ENCODE data around the gene GZMA. TPM values are rescaled to one million over a fixed set of nuclear protein-coding genes. Genes with fewer than 3 reads are reported as not detected.
"Not testable (repeated sequence)": the region's sequence is repeated elsewhere in the genome, so short reads cannot be mapped to it uniquely, and the experiment has no call there.

Gene GZMA
- total RNA-seq (2014; rRNA removed; shearing (Covaris generic)) = not detected in 2 replicates

DNA sequence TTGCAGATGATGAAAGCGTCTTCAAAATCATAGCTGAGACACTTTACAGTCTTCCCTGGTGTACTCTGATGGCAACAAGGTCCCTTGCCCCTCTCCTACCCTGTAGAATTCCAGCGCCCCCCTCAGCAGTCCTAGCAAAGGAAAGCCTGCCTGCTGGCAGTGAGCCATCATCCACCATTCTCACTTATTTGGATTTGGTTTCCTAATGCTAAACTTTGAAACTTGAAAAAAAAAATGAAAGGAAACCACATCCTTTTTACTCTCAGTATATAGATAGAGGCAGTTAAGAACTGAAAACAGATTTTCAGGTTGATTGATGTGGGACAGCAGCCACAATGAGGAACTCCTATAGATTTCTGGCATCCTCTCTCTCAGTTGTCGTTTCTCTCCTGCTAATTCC is at the start of gene GZMA:
Gene GZMA (plus strand): TSS at position 299 of the 400 bp plus-strand sequence. CDS start 37 bp downstream, at position 336.
- no peak for DNase-seq (ENCODE audit: low spot score)

DNA sequence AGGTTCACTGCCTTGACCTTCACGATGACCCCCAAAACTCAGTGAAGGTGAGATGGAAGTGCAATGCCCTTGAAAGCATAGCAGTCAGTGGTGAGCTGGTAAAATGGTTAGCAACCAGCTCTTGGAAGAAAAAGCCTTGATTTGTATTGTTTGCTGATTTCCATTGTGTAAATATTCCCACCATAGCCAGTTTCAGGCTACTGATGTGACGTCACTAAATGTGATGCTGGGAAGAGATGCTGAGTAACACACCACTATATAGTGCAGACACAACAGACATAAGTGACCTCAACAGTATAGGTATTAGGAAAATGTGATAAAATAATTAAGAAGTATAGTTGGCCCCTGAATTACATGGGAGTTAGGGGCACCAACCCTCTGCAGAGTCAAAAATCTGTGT is 47.3 kb upstream of the GZMA start:
- no peak for DNase-seq (ENCODE audit: low spot score)
- in situ Hi-C loops (cut with HindIII; ENCODE audit: low sequenced_read_pairs) = no loop called here

More for the DNA sequence above, at the start of gene GZMA:
- in situ Hi-C loops (cut with HindIII; ENCODE audit: low sequenced_read_pairs) = no loop called here

DNA sequence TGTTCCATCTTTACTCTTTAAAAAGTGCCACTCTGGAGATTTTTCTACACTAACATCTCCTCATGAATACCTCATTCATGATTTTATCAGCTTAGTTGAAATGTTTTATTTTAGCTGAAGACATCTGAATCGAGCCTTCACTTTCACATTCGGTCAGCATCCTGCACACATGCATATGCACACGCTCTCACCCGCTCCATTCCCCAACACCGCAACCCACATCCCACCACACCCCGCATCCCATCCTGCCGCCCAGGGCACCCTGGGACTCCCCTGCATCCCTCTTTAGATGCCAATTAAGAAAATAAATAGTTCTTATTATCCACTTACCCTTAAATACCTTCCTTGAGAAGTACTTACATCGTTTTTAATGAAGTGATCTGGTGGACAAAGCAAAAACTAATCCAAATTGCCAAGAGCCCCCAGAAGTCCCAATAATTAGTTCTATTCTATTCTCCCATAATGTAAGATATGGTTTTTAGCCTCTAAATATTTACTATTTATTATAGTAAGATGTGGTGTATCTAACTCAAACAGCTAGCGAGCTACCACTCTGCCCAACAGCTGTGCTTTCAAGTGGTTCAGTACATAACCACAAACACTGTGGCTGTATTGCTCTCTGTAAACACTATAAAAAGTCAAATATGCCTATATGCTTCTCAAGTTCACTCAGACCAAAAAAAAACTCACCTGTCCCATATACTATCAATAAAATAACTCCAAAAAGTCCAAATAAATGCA is 40.2 kb upstream of the GZMA start:
- in situ Hi-C loops (cut with HindIII; ENCODE audit: low sequenced_read_pairs) = no loop called here
- DNase-seq (ENCODE audit: low spot score) = no peak

DNA sequence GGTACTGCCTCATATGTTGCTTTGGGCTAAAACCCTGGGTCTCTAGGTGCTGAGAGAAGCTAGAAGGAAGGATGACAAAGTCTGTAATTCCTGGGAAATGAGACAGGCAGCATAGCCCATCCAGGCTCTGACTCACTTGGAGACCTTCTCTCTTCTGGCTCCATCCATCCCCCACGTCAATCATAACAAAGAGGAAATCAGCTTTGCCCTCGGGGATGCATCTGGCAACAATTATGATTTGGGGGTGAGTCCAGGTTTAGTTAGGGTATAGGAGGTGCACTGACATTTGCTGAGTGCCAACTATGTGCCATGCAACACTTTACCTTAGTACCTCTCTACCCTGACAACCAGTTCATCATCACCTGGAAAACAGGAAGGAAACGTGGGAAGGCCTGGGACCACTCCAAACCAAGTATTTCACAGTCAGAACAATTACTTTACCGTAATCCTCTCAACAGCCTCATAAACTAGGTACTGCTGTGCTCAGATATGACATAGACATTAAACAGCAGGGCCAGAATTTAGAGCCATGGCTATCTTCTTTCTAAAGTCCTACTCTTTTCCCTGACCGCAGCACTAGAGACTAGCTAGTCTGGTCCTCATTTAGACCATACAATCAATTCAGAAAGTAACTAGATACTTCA is 39.1 kb upstream of the GZMA start:
- DNase-seq (ENCODE audit: low spot score) = no peak
- in situ Hi-C loops (cut with HindIII; ENCODE audit: low sequenced_read_pairs) = no loop called here

DNA sequence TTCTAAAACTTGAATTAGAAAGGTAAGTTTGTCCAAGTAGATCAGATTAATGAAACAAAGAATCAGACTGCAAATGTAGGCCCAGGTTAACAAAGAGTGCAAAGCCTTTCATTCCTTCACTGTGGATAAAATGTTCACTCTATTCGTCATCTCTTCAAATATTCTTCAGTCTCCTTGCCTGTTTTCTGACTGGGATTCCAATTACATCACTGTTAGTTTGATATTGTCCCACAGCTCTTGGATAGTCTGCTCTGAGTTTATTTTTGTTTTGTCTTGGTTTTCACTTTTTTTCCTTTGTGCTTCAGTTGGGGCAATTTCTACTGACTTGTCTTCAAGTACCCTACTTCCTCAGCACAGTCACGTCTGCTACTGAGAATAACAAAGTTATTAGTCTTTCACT is 38.5 kb upstream of the GZMA start:
- in situ Hi-C loops (cut with HindIII; ENCODE audit: low sequenced_read_pairs) = no loop called here

DNA sequence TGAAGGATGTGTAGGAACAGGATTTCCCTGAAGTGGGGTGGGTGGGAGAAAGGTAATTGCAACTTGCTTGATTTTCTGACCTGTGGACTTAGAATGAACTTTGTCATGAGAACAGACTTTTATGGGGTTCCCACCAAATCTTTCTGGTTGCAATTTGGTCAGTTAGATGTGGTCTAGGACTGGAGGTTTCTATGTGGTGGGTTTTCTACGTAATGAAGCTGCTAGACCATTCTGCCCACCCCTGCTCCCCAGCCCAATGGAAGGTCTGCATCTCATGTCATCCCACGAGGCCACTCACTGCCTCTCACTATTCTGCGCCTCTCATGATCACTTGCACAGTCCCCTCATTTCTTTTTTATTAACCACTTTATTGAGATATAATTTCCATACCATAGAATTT is 37.9 kb upstream of the GZMA start:
- in situ Hi-C loops (cut with HindIII; ENCODE audit: low sequenced_read_pairs) = no loop called here
- DNase-seq (ENCODE audit: low spot score) = no peak

More for the DNA sequence above, 38.5 kb upstream of the GZMA start:
- DNase-seq (ENCODE audit: low spot score) = no peak

DNA sequence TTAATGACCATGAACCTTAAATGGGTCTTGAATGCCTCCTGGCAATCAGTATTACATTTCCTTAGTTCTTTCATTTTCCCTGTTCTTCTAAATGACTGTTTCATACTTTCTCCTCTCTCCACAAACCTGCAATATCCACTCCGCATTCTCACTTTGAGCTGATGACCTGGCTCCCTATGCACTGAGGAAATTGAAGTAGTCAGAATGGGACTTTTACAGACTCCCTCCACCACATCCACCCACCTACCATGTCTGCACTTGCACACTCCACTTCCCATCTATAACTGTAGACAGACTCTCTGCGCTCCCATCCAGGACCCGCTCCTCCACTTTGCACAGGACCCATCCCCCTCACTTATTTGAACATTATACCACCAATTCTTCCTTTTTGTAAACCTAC is 36.2 kb upstream of the GZMA start:
- in situ Hi-C loops (cut with HindIII; ENCODE audit: low sequenced_read_pairs) = no loop called here

DNA sequence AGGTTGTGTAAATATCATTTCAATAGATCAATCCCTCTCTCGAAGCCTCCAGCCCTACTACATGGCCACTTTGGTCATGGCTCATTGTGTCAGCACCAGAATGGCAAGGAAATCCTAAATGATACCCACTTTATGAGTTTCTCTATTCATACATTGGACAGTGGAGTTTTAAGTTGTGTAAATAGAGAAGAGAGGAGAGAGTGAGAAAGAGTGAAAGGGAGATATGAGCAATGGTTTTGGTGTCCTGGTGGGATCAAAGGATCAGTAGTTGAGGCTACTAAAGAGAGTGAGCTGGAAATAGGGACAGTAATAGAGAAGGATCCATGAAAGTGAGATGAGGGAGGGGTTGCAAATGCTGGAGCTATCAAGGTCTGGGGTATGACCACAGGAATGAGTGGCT is 31.5 kb upstream of the GZMA start:
- in situ Hi-C loops (cut with HindIII; ENCODE audit: low sequenced_read_pairs) = no loop called here
- DNase-seq (ENCODE audit: low spot score) = no peak

More for the DNA sequence above, 36.2 kb upstream of the GZMA start:
- DNase-seq (ENCODE audit: low spot score) = no peak

DNA sequence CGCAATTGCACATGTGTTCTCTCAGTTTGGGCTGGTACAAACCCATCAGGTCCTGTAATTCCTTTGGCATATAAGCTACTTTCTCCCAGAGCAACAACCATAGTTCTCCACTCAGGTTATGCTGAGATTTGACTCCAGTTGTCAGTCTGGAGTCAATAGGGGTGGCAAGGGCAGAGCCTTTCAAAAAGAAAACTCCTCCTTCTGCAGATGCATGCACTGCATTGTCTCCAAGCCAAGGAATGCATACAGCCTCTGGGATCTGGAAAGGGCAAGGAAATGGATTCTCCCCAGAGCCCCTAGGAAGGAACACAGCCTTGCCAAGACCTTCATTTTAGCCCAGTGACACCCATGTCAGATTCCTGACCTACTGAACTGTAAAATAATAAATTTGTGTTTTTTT is 31.0 kb upstream of the GZMA start:
- in situ Hi-C loops (cut with HindIII; ENCODE audit: low sequenced_read_pairs) = no loop called here
- DNase-seq (ENCODE audit: low spot score) = no peak

DNA sequence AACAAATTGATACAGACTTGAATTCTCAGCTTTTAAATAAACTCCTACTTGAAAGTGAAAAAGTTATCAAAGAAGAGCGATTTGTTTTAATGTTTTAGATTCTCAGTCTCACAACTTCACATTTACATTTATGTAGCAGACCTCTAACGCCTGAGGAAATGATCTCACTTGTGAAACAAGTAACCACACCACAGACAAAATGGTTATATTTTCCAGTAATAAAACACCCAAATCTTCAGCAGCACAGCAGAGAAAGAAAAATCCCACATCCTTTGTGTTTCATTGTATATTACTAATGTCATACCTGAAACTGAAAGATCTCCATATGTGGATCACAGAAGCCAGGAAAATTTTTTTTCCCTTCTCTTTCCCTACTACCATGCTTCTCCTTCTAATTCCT is 29.8 kb upstream of the GZMA start:
- DNase-seq (ENCODE audit: low spot score) = no peak
- in situ Hi-C loops (cut with HindIII; ENCODE audit: low sequenced_read_pairs) = no loop called here

DNA sequence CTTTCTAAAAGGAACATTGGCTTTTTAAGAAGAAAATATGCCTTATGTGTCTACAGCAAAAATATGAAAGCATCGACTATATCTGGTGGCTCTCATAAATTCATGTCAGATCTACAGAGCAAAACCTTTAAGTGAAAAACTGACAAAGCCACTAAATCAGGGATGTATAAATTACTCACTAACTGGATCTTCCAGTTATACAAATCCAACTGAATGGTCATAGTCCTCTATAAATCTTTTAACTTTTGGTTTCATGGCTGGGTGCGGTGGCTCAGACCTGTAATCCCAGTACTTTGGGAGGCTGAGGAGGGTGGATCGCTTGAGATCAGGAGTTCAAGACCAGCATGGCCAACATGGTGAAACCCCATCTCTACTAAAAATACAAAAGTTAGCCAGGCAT is 29.2 kb upstream of the GZMA start:
- in situ Hi-C loops (cut with HindIII; ENCODE audit: low sequenced_read_pairs) = no loop called here
- no peak for DNase-seq (ENCODE audit: low spot score)

DNA sequence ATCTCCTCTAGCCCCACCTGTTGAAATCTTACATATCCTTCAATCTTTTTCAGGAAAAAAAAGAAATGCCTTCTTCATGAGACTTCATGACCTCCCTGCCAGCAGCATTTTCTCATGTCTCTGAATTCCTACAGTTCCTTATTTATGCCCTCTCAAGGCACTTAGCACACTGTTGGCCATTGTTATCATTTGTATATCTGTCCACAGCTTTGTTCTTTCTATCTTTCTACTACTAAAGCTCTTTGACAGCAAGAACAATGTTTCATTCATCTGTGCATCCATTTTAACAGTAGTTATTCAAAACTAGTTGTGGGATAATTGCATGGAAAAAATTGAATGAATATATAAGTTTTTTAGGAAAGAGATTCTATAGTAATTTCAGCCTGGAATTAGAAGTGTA is 20.9 kb upstream of the GZMA start:
- in situ Hi-C loops (cut with HindIII; ENCODE audit: low sequenced_read_pairs) = no loop called here
- DNase-seq (ENCODE audit: low spot score) = no peak

DNA sequence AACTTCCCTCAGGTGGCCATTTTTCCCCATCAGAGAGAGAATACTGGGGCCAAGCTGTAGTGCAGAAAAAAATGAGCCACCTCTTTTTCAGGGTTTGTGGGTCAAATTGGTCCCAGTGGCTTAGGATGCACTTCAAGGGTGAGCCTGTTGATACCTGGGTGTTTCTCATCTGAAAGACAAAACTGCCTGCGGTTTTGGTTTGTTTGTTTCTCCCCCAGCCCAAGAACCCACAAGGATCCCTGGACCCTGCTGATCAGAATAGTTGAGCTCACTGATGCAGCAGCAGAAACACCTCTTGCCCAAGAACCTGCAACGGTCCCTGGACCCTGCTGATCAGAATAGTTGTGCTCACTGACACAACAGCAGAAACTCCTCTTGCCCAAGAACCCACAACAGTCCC is 13.1 kb upstream of the GZMA start:
- DNase-seq (ENCODE audit: low spot score); in situ Hi-C loops (cut with HindIII; ENCODE audit: low sequenced_read_pairs): not testable (repeated sequence)

DNA sequence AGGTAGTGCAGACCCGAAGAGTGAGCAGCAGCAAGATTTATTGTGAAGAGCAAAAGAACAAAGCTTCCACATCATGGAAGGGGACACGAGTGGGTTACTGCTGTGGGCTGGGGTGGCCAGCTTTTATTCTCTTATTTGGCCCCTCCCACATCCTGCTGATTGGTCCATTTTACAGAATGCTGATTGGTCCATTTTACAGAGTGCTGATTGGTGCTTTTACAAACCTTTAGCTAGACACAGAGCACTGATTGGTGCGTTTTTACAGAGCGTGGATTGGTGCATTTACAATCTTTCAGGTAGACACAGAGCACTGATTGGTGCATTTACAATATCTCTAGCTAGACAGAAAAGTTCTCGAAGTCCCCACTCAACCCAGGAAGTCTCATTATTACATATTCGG is 11.4 kb upstream of the GZMA start:
- in situ Hi-C loops (cut with HindIII; ENCODE audit: low sequenced_read_pairs); DNase-seq (ENCODE audit: low spot score): not testable (repeated sequence)

DNA sequence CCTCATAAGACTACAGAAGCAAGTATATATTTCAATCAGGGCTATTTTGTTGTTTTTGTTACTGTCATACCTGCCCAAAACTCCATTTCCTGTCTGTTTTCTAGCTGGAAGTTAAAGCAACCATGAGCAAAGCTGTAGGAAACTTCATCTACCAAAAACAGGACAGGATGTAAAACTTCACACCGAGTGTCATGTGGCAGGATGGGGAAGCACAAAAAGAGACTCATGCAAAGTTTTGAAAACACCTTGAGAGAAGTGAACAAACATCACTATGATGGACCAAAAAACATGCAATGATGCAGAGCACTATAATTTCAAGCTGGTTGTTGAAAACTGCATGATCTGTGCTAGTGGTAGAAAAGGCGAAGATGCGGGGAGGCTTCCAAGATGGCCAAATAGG is 6.3 kb upstream of the GZMA start:
- no peak for DNase-seq (ENCODE audit: low spot score)
- in situ Hi-C loops (cut with HindIII; ENCODE audit: low sequenced_read_pairs) = no loop called here

DNA sequence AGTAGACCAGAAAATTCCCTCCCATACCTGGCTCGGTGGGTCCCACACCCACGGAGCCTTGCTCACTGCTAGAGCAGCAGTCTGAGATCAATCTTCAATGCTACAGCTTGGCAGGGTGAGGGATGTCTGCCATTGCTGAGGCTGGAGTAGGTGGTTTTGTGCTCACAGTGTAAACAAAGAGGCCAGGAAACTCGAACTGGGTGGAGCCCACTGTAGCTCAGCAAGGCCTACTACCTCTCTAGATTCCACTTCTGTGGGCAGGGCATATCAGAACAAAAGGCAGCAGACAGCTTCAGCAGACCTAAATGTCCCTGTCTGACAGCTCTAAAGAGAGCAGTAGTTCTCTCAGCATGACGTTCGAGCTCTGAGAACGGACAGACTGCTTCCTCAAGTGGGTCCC is 5.6 kb upstream of the GZMA start:
- no peak for DNase-seq (ENCODE audit: low spot score)
- in situ Hi-C loops (cut with HindIII; ENCODE audit: low sequenced_read_pairs) = no loop called here

DNA sequence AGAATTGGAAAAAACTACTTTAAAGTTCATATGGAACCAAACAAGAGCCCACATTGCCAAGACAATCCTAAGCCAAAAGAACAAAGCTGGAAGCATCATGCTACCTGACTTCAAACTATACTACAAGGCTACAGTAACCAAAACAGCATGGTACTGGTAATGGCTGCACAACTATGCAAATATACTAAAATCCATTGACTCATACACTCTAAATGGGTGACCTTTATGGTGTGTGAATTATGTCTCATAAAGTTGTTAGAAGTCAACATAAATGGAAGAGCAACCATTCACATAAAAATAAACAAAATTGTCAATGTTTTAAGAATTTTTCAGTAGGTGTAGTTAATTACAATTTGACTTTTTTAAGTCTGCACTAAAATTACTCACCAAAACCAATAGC is 1.3 kb upstream of the GZMA start:
- DNase-seq (ENCODE audit: low spot score); in situ Hi-C loops (cut with HindIII; ENCODE audit: low sequenced_read_pairs): not testable (repeated sequence)

DNA sequence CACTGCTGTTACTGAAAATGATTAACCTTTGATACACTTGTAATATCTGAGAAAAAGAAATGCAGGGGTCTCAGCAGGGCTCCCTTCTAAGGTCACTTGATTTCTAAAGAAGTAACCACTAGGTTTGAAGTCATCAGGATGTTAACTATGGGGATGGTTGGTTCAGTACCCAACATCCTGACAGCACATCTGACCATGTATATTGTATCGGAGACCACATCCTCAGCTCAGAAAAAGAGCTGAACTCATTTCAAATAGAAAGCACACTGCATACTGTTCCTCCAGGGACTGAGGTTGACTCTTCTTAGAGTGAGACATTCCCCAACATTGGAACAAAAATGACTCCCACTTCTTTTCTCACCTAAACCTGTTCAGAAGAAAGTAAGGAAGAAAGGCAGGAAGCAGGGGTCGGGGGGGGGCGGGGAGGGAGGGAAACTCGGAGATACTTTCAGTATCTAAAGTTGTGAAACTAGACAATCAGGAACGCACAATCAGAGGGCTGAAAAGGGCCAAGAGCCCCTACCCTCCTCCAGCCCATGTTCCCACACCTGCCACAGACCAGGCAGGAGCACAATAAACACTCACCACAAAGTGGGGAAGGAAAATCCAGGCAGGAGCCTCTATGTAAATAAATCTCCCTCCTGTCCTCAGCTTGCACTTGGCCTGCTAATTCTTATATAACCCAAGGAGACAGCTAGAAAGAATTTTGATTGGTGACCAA is 730 bp upstream of the GZMA start:
- in situ Hi-C loops (cut with HindIII; ENCODE audit: low sequenced_read_pairs) = no loop called here
- DNase-seq (ENCODE audit: low spot score) = no peak

DNA sequence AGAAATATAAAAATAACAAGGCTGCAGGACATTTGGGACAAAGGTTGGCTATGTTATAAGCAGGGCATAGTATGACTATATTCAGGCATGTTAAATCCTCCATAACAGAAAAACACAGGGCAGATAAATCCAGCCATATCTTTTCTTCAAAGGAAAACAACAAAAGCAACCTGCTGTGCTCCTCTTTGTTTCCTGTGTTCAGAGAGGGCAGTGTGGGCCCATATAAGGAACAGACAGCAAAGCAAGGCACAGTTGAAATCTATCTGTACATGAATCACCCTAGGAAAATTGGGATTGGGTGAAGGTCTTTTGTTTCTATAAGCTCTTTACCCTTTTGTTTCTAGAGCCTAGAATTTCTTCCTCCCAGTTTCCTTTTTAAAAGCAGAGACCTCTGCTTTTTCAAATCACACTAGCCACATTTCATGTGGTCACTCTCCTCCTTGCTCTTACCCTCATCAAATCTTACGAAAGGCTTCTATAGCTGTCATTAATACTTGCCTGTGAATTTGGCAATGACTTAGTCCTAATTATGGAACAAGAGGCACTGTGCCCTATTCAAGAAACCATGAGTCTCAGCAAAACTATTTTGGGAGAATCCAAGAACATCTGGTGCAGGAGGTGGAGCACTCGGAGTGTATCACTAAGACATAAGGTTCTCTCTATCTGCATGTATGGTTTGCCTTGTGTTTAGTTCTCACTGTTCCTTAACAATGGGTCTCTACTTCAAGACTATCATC is 1.8 kb downstream of the GZMA start:
- DNase-seq (ENCODE audit: low spot score) = no peak
- in situ Hi-C loops (cut with HindIII; ENCODE audit: low sequenced_read_pairs) = no loop called here
